ENCODE results near the gene PTRHD1.

PTRHD1 gene

GRCh38 chr2:24783641-24784040, 9.6 kb downstream of the PTRHD1 start:
- H3K4me3 ChIP-seq (ENCODE audit: low read length): no peak overlapping the region
- no peak for DNase-seq (ENCODE audit: low read depth)
- TF ChIP-seq, protein P1, sequence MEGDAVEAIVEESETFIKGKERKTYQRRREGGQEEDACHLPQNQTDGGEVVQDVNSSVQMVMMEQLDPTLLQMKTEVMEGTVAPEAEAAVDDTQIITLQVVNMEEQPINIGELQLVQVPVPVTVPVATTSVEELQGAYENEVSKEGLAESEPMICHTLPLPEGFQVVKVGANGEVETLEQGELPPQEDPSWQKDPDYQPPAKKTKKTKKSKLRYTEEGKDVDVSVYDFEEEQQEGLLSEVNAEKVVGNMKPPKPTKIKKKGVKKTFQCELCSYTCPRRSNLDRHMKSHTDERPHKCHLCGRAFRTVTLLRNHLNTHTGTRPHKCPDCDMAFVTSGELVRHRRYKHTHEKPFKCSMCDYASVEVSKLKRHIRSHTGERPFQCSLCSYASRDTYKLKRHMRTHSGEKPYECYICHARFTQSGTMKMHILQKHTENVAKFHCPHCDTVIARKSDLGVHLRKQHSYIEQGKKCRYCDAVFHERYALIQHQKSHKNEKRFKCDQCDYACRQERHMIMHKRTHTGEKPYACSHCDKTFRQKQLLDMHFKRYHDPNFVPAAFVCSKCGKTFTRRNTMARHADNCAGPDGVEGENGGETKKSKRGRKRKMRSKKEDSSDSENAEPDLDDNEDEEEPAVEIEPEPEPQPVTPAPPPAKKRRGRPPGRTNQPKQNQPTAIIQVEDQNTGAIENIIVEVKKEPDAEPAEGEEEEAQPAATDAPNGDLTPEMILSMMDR (conservative IDR thresholded peaks at IDR 0.05; ENCODE audit: low read length): no peak

- no peak overlapping the region for H3K4me3 ChIP-seq (ENCODE audit: low read length)
- TF ChIP-seq, protein P1 (conservative IDR thresholded peaks at IDR 0.05; ENCODE audit: low read length): no peak
- DNase-seq (ENCODE audit: low read depth): no peak
These were observed 14.1 kb downstream of the PTRHD1 start for GRCh38 chr2:24779116-24779515.

GRCh38 chr2:24774373-24774772, 18.8 kb downstream of the PTRHD1 start:
- DNase-seq (ENCODE audit: low read depth): no peak
- TF ChIP-seq, protein P1 (conservative IDR thresholded peaks at IDR 0.05; ENCODE audit: low read length): no peak
- no peak overlapping the region for H3K4me3 ChIP-seq (ENCODE audit: low read length)

- TF ChIP-seq, protein P1 (conservative IDR thresholded peaks at IDR 0.05; ENCODE audit: low read length): no peak
- H3K4me3 ChIP-seq (ENCODE audit: low read length): no peak overlapping the region
- DNase-seq (ENCODE audit: low read depth): no peak
These were observed 21.2 kb downstream of the PTRHD1 start for GRCh38 chr2:24771764-24772586.

DNA sequence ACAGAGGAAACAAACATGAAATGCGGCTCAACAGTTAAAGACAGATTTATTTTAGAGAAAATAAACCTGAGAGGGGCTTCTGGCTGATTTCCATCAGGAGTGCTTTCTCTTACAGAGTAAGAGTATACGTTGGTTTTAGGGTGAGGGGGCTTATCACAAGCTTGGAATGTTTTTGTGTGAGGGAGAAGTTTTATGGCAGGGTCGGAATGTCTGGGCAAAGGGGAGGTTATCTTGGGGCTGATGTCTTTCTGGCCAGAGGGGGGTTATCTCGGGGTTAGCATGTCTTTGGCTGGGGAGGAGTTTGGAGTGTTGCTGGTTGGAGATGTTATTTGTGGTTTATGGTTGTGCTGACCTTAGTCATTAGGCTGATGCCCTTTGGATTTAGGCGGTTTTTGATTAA, 22.1 kb downstream of the PTRHD1 start:
- TF ChIP-seq, protein P1 (conservative IDR thresholded peaks at IDR 0.05; ENCODE audit: low read length): no peak
- no peak overlapping the region for H3K4me3 ChIP-seq (ENCODE audit: low read length)
- DNase-seq (ENCODE audit: low read depth): no peak

DNA sequence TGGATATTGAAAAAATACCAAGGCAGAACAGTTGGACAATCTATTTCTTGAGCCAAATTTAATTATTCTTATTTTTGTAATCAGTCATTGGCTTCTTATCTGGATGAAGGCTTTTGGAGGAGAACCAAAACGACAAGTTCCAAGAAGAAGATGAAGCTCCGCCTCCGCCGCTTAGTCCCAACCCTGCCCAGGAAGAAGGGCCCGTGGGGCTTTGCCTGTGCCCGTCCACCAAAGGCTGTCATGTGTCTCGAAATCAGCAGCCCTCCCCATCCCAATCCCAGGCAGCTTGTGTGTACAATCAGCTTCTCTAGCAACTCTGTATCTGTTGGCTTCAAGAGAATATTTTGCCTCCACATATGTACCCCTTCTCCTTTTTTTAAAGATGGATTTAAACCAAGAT, 24.6 kb downstream of the PTRHD1 start:
- no peak for DNase-seq (ENCODE audit: low read depth)
- H3K4me3 ChIP-seq (ENCODE audit: low read length): no peak overlapping the region
- TF ChIP-seq, protein P1 (conservative IDR thresholded peaks at IDR 0.05; ENCODE audit: low read length): no peak

DNA sequence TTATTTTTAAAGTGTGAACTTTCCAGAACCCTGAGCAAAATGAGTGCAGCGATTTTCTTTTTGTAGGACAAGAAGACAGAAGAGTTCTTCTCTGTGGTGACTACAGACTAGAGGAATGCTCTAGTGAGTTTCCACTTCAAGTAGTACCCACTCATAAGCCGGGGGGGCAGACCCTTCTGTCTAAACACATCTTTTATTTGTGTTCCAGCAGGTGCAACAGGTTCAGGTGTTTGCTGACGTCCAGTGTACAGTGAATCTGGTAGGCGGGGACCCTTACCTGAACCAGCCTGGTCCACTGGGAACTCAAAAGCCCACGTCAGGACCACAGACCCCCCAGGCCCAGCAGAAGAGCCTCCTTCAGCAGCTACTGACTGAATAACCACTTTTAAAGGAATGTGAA, 25.2 kb downstream of the PTRHD1 start:
- TF ChIP-seq, protein P1 (conservative IDR thresholded peaks at IDR 0.05; ENCODE audit: low read length): no peak
- DNase-seq (ENCODE audit: low read depth): no peak
- no peak overlapping the region for H3K4me3 ChIP-seq (ENCODE audit: low read length)
